ENCODE data around the gene RNF113B. TPM values are rescaled to one million over a fixed set of nuclear protein-coding genes. Genes with fewer than 3 reads are reported as not detected.

Gene RNF113B
- not detected for polyA plus RNA-seq (2013, experiment 1 of 2; ENCODE audit: insufficient read length)
- not detected for polyA plus RNA-seq (2013, experiment 2 of 2; ENCODE audit: insufficient read length)

DNA sequence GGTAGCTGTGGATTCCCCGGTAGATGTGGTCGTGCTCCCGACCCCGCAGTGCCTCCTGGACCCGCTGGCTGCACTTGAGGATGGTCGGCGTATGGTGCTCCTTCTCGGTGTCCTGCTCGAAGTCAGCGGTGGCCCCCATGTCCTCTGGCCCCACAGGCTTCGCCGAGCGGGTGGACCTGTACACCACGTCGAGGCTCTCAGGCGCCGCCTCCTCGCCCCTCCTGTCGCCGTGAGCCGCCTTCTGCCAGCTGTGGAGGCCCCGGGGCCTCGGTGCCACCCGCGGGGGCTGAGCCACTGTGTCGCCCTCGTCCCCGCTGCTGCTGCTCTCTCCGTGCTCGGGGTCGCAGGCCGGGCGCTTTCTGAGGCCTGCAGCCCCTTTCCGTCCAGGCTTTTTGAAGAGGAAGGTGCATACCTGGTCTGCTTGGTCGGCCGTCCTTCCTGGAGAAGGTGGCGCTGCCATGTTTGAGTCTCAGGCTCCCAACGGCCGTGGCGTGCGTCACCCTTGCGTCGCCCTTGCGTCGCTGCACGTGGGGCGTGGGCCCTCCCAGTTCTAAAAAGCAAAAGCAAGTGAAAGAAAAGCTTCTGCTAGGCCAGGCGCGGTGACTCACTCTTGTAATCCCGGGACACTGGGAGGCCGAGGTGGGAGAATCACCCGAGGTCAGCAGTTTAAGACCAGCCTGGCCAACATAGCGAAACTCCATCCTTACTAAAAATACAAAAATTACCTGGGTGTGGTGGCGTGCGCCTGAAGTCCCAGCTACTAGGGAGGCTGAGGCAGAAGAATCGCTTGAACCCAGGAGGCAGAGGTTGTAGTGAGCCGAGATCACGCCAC is at the start of gene RNF113B:
Gene RNF113B, minus strand, starts transcription at position 493 of the 832 bp plus-strand sequence. Its CDS starts 33 bp downstream, at position 460.
- DNase-seq, result no peak

DNA sequence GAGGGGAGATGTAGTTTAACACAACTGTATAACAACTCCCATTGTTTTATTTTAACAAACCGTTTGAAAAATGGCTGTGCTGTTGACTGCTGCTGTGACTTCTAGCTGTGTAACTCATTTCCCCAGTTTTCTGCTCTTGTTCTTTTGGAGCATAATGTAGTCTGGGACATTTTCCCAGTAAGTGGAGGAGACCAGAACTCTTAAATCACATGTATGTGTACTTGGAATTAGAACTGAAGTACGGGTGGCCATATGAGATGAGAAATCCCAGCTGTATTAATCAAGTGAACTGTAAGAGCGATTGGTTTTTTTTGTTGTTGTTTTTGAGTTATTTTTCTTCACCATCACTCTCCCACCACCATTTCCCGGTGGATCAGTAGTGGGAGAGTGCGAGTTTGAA is 49.4 kb upstream of the RNF113B start:
- no peak for DNase-seq

DNA sequence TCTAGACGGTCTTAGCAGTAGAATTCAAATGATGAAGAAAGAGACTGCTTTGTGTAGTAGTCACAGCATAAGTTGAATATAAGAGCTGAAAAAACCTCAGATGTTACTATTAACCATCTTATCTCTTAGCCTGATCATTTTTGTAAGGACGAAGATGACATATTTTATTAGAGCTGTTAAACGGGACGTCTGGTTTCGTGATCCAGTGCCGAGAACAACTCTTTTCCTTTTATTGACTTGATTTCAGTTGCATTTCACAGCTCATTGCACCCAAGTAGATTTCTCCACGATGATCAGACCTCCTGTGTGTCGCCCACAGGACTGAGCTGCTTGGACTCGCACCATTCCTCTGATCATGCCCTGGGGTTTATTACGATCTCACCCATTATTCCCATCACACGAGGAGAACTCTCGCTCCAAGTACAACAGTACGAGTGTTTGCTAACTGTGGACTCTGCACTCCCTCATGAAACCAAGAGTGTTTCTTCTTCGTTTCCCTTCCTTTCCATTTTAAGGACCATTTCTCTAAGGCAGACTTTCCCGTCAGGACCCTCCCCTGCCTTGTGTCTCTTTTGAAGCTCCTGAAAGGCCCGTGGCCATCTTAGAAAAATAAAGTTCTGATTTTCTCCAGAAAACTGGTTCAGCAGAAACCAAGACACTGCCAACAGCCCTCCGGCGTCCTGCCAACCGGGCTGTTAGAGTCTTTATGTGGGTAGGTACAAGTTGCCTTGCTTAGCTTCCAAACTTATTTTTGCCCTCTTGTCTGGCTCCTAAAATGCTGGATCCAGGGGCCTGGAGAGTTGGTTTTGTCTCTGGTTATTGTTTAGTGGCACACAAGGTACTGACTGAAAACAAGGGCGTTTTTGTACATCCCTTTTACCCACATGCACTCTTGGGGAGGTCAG is 48.2 kb upstream of the RNF113B start:
- no peak for DNase-seq

DNA sequence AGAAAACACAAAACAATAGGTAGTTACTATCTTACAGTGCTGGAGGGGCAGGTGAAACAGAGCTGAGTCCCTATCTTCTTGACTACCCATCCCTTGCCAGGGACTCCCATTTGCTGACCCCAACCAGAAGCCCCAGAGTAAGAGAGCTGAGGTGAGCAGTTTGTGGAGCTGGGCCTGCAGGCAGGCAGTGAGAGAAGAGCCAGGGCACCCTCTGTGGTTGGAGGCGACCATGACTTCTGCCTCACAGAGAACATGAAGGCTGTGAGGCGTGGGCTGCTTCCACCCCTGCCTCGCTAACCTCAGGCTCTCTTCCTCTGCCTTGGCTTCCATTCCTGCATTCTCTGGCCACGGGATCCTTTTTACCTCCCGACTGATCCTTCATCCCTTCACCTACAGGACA is 47.5 kb upstream of the RNF113B start:
- DNase-seq, result no peak

DNA sequence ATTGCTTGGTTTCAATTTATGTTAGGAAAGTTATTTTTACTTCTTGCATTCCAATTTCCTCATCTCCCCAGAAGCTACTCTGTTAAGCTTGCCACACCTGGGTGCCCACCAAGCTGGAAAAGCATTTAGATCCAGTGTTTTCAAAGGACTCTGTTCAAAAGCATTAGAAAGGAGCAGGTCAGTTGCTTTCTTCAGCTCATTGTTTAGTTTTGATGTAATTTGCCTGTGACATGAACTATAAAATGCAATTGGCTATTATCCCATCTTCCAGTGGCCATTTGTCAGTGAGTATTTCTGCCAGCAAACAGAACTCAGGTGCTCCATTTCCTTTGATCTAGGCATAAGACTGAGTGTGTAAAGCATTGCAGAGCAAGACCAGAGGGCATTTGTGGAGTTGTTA is 46.7 kb upstream of the RNF113B start:
- DNase-seq, result no peak

DNA sequence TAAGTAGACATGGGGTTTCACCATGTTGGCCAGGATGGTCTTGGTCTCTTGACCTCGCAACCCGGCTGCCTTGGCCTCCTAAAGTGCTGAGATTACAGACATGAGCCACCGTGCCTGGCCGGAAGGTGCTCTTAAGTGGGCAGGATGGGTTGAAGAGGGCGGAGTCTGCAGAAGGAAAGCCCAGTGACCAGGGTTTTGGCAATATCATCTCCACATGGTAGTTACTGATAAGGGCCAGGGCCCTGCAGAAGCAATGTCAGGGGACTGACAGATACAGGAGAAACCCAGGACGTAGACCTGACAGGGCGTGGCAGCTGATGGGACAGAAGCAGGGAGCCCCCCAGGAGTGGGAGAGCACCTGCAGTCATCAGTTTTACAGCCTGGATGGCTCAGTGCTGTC is 45.7 kb upstream of the RNF113B start:
- DNase-seq, result no peak

DNA sequence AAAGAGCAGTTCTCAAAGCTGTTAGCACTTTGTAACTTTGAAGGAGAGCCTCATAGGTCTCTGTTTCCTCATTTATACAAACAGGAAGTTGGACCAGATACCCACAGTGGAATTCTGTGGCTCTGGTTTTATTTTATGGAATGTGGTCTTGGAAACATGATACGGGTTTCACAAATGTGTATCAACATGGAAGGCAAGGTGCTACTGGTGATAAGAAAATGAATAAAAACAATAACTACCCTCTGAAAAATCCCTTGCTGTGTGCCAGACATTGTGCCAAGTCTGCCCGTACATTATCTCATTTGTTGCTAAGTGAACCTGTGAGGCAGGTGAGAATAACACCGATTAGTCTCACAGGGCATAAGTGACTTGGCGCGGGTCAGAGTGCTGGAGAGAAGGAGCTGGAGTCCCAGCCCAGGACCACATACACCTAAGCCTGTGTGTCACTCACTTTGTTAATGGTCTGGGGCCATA is 45.0 kb upstream of the RNF113B start:
- DNase-seq, result peak; percentile 66

DNA sequence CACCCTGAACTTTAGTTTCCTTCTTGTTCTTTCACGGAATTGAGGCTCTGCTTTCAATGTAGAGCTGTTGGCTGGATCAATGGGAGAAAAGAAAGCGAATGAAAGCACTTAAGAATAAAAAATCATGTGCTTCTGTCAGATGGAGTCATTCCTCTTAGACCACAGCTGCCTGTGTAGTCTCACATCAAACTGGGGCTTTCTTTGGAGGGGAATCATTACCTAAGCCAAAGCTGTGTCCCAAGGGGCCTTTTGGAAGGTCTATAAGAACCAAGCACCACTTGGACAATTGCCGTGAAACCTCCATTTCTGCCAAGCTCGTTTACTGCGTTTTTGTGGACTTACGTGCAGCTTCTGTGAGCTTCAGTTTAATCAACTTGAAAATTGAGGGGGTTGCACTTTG is 44.2 kb upstream of the RNF113B start:
- no peak for DNase-seq

DNA sequence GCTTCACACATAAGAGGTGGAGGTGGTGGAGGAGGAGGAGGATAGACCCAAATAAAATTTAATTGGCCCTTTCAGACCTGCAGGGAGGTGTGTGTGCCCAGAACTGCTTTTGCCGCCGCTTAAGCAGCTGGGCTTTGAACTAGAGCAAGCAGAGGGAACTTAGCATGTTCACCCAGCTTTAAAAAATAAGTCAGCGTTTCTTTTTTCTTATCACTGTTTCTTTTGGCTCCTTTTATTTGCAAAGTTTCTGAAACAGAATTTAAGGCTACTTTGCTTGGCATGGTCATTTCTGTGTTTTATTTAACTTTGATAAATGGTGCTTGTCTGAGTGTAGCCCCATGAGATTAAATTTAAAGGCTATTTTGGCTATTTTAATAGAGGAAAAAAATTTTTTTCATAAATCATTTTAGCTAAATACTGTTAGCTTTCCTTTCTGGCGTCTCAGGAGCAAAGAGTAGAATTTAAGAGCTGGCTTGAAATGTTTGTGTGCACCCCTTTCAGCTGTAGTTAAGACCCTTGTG is 43.3 kb upstream of the RNF113B start:
- no peak for DNase-seq

DNA sequence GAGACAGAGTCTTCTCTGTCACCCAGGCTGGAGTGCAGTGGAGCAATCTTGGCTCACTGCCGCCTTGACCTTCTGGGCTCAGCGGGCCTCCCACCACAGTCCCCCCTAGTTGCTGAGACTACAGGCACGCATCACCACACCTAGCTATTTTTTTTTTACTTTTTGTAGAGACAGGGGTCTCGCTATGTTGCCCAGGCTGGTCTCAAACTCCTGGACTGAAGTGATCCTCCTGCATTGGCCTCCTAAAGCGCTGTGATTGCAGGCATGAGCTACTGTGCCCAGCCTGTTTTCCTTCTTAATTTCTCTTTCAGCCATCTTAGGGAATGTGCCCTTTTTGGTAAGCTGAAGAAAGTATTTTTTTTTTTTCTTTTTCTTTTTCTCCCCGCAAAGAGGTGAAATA is 42.6 kb upstream of the RNF113B start:
- no peak for DNase-seq

DNA sequence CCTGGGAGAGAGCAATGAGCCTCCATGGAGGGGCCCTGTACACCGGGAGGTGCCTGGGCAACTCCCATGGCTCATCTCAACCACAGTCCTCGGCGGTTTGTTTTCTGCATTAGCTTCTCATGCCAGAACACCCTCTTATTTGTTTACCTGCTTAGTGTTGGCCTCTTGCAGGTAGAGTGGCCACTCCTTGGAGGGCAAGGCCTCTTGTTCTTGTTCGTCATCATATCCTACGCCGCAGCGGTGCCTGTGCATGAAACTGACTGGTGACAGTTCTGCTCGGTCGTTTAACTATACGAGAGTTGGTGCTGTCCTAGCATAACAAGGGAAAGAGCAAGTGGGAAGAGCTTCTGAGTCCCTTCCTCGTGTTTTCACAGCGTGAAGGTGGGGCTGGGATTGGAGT is 40.5 kb upstream of the RNF113B start:
- no peak for DNase-seq

DNA sequence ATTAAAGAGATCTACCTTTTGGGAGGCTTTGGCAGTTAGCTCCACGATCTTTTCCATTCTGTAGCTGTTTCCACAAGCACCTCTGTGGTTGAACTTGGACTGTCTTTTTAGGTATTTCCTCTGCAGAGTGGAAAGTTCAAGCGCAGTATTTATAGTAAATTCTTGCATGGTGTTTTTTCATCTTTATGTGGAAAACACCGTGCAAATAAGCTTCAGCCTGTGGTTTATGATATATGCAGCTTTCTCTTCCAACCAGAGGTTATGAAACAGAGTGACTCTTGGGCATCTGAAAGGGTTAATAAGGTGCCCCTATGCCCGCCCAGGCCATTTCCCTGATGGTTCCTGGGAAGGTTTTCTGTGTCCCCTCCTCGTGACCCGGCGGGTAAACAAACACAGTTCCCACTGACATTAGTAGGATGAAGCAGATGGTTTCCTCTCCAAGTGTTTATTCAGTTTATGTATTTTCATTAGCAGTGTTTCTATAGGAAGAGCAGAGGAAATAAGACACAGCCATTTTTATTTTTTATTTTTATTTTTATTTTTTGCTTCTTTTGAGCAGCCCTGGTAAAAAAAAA is 39.7 kb upstream of the RNF113B start:
- no peak for DNase-seq

DNA sequence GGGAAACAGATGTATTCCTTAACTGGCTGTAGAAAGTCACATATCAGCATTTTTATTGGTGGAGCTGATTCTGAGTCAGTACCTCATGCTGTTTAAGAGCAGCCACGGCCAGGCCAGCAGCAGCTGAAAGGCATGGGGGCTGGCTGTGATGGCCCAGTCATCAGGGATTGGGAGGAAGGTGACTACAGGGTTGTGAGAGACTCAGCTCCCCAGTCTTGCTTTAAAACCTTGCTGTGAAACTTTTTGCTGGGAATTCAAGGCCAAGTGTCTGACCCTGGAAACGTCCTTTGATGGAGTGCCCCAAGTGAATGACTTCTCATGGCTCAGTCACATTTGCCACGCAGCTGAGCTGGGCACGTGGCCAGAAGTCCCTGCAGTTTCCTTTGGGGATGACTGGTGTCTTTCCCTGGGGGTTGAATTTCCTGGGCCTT is 39.1 kb upstream of the RNF113B start:
- peak; percentile 93 for DNase-seq

DNA sequence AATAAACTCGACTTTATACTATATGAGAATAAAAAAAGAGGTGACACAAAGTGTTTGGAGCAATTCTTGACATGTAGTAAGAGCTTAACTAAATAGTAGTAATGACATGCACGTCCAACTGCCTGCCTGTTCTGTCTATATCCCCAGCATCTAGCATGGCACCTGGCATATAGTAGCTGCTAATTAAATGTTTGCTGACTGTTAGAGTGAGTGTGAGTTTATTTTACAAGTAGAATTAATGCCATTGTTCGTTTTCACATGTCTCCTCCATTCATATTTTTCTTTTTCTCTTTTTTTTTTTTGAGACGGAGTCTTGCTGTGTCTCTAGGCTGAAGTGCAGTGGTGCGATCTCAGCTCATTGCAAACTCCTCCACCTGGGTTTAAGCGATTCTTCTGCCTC is 38.4 kb upstream of the RNF113B start:
- DNase-seq, result no peak

DNA sequence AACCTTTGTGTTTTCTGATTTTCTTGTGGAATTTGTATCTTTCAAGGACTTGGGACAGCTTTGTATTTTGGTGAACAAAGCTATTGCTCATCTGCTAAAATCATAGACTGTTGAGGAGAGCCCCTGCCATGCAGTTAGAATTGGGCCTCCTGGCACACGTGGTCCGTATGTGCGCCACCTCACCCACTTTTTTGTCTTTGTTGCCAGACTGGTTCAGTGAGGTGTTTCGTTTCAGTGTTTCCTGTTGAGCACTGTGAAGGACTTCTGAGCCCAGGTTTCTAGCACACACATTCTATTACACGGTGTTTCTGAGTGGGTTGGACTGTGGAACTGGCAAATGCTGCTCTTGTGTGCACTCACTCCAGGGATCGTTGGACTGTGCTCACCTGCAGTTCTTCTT is 37.6 kb upstream of the RNF113B start:
- no peak for DNase-seq

DNA sequence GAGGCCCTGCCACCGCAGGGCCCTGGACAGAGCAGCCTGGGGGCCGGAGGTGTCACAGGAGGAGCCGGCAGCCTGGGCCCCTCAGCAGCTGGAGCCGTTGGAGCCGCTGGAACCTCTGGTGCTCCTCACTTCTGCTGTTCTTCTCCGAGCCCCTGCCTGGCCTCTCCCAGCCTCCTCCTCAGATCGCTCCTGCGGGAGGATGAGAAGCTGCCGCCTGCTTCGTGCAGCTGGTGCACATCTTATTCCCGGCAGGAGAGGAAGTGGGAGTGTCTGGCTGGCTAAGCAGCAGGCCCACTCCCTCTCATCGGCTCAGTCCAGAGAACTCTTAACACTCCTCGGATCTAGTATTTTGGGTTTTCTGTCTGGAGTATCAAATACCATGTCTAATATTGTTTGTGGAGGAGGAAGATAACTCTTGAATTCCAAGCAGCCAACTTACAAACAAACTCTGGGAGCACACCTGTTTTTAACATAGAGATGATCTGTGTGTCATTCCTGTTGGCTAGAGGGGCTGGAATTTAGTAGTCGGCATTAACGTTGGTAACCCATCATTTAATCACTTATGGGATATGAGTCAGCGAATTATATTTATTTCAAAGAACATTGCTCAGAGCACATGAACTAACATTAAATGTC is 37.1 kb upstream of the RNF113B start:
- DNase-seq, result peak; percentile 52

DNA sequence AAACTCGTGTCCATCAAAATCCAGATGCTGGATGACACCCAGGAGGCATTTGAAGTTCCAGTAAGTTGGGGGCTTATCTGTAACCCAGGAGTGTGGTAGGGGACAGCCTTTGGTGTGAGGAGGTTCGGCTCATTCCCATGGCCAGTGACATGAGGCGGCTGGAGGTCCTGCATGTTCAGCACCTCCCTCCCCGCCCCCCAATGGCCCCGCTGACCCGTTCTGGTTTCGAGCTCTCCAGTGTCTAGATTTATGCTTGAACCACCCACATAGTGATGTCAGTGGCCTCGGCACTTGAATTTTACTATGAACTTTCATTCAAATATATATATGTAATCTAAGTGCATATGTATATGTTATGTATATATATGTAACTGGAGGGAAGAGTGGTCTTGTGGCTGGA is 36.3 kb upstream of the RNF113B start:
- DNase-seq, result no peak

DNA sequence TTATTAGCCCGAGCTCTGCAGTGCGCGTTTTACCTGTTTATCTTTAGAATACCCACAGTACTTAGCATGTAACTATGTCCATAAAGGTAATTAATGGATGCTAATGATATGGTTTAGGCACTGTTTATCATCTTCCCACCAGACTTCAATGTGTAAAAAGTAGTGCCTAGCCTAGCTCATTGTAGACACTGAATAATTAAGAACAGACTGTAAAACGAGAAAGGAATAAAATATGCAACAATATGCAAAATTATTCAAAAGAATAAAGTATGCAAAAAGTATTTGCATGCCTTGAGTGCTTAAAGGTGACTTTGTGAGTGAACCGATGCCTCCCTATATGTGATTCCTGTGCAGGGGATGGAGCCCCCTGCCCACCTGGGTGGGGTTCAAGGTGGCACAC is 35.7 kb upstream of the RNF113B start:
- DNase-seq, result no peak

DNA sequence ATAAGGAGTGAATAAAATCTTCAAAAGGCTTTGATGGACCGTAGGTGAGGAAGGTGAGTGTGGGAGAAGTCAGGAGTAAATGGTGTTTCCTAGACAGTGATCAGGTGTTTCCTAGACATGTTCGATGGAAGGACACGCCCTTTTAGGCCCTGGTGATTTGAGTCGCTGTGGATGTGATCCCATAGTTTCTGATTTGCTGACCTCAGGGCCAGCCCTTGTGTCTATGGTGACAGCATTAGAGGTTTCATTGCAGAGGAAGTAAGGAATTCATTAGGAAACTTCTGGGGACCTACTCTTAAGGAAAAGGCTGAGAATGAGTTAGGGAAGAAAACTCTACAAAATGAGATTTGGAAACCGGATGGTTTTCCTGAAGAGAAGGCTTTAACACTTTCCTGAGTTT is 31.5 kb upstream of the RNF113B start:
- no peak for DNase-seq

DNA sequence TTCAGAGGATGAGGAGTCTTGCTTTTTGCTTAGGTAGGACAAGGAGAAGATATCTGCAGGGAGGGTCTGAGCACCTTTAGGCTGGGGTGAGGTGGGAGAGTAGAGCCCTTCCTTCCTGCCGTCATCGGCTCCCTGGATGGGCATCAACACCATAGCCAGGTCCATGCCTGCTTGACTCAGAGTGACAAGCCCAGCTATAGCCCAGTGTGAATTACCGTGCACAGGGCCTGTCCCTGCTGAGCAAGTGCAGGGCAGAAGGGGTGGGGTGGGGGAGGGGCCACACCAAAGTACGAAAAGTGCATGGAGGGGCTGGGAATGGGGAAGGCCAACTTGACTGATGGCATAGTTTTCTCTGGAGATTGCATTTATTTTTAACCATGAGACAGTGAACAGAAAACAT is 30.3 kb upstream of the RNF113B start:
- DNase-seq, result peak; percentile 63

DNA sequence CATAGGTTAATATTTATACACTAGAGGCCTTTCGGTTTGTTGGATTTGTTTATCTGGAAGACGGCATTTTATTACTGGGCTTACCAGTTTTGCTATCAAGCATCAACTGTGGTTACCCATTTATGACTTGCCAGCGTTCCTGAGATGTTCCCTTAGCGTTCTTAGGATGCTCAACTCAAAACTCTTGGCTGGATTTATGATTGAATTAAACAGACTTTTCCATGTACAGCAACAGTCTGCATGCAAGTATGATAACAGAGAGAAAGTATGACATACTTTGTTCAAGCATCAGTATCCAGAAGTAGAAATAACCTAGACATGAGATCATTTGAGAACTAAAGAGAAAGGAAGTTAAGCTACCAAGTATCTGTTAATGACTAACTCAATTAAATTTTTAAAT is 29.9 kb upstream of the RNF113B start:
- peak; percentile 90 for DNase-seq

DNA sequence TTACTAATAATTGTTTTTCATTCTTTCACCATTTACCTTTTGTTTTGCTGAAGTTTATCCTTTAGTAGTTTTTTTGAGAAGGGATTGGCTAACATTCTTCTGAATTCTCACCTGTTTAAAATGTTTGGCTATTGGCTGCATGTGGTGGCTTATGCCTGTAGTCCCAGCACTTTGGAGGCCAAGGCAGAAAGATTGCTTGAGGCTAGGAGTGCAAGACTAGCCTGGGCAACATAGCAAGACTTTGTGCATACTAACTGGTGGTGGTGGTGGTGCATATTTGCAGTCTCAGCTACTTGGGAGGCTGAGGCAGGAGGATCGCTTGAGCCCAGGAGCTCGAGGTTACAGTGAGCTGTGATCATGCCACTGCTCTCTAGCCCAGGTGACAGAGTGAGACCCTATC is 27.5 kb upstream of the RNF113B start:
- DNase-seq, result no peak

Measured in fibroblast of skin of back (primary cell).